Measurements from ENCODE around the gene SPECC1L.
A peak's percentile ranks its signal among the peaks of the same experiment; 100 is the strongest.
"Not testable (repeated sequence)": the region's sequence is repeated elsewhere in the genome, so short reads cannot be mapped to it uniquely, and the experiment has no call there.

Gene SPECC1L, protein sequence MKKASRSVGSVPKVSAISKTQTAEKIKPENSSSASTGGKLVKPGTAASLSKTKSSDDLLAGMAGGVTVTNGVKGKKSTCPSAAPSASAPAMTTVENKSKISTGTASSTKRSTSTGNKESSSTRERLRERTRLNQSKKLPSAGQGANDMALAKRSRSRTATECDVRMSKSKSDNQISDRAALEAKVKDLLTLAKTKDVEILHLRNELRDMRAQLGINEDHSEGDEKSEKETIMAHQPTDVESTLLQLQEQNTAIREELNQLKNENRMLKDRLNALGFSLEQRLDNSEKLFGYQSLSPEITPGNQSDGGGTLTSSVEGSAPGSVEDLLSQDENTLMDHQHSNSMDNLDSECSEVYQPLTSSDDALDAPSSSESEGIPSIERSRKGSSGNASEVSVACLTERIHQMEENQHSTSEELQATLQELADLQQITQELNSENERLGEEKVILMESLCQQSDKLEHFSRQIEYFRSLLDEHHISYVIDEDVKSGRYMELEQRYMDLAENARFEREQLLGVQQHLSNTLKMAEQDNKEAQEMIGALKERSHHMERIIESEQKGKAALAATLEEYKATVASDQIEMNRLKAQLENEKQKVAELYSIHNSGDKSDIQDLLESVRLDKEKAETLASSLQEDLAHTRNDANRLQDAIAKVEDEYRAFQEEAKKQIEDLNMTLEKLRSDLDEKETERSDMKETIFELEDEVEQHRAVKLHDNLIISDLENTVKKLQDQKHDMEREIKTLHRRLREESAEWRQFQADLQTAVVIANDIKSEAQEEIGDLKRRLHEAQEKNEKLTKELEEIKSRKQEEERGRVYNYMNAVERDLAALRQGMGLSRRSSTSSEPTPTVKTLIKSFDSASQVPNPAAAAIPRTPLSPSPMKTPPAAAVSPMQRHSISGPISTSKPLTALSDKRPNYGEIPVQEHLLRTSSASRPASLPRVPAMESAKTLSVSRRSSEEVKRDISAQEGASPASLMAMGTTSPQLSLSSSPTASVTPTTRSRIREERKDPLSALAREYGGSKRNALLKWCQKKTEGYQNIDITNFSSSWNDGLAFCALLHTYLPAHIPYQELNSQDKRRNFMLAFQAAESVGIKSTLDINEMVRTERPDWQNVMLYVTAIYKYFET

GRCh38 chr22:24270556-24271385, at the start of gene SPECC1L:
TSS of gene SPECC1L (plus strand) at chr22:24270831. CDS start at chr22:24302232, 31,401 bp downstream.
- peak; percentile 80 to 93 (median 92) for DNase-seq

- no peak for DNase-seq
These were observed 46.2 kb upstream of the SPECC1L start for GRCh38 chr22:24224468-24224867.

DNA sequence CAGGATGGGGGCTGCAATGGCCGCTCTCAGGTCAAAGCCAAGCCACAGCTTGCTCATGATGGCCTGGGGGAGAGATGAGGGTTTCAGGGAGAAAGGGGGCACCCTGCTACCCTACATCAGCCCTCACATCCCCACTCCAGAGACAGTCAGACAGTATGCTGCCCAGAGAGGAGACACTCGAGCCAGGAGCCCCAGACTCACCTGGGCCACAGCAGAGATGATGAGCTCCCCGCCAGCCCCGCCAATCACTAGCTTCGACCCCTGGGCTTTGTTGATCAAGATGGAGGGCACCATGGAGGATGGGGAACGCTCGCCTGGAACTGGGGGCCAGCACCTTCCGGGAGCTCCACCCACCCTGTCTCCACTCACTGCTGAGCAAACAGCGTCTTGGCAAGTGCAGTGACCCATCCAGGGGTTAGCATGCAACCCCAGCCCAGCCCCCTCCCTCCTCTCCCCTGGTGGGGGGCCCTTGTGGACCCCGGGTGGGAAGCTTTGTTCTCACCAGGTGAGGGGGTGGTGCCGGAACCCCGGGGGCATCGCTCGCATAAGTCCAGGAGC, 45.5 kb upstream of the SPECC1L start:
- no peak for DNase-seq

DNA sequence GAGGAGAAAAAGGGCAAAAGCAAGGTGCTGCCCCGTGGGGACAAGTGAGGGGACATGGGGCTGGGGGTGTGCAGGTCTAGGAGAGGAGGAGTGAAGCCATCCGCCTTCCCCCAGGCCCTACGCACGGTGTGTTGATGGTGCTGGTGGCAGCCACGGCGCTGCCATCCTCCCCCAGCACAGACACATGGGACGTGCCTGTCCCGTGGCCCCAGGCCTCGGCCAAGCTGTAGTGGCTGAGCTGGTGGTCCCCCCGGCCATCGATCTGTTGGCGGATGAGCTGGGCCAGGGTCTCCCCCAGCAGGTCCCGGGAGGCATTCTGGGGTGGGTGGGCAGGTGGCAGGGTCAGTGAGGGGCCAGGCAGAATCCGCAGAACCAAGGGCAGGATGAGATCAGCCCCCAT, 44.7 kb upstream of the SPECC1L start:
- DNase-seq, result no peak

GRCh38 chr22:24230911-24231656, 39.5 kb upstream of the SPECC1L start:
- DNase-seq, result peak in 1 of 3 experiments; percentile 0

DNA sequence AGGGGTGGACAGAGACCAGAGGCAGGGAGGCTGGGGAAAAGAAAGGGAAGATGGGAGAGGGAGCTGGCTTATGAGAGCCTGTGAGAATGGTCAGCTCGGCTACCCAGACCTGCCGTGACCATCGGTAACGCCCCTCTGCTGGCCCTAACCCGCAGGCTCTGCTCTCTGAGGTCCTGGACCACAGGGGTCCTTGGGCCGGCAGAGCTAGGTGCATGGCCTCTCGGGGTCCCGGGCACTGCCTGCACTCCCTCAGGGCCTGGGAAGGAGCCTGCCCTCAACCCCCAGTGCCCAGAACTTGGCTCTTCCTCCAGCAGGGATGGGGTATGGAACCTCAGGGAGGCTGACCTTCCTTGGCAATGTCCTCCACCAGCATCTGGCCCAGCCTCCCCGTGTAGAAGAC, 38.9 kb upstream of the SPECC1L start:
- no peak for DNase-seq

- no peak for DNase-seq
These were observed 38.5 kb upstream of the SPECC1L start for GRCh38 chr22:24232124-24232523.

- DNase-seq, result no peak
These were observed 37.9 kb upstream of the SPECC1L start for GRCh38 chr22:24232725-24233124.

- no peak for DNase-seq
These were observed 37.4 kb upstream of the SPECC1L start for GRCh38 chr22:24233235-24233634.

GRCh38 chr22:24233816-24234215, 36.8 kb upstream of the SPECC1L start:
- DNase-seq, result no peak

DNA sequence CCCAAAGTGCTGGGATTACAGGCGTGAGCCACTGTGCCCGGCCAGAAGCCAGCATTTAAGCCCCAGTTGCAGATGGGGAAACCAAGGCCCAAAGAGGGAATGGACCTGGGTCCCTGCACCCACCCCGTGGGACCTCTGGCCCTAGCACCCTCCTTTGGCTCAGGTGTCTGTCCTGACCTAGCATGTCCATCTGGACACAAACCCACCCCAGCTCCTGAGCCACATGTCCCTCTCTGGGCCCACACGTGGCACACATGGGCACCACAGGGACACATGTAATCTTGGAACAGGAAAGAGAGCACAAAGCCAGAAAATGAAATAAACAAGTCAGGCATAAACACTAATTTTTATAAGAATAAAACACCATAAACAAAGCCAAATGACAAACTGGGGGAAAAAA, 35.3 kb upstream of the SPECC1L start:
- no peak for DNase-seq

- DNase-seq, result no peak
These were observed 34.0 kb upstream of the SPECC1L start for GRCh38 chr22:24236656-24237055.

- not testable (repeated sequence) for DNase-seq
These were observed 32.4 kb upstream of the SPECC1L start for GRCh38 chr22:24238101-24238694.

DNA sequence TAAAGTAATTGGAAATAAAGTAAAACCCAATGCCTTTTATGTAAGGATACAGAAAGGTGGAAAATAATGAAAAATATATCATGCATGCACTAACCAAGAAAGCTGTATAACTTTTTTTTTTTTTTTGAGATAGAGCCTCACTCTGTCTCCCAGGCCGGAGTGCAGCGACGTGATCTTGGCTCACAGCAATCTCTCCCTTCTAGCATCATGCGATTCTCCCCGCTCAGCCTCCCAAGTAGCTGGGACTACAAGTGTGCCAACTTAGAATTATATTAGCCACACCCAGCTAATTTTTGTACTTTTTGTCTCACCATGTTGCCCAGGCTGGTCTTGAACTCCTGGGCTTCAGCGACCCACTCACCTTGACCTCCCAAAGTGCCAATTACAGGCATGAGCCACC, 30.2 kb upstream of the SPECC1L start:
- DNase-seq, result no peak

- not testable (repeated sequence) for DNase-seq
These were observed 29.5 kb upstream of the SPECC1L start for GRCh38 chr22:24240985-24241692.

DNA sequence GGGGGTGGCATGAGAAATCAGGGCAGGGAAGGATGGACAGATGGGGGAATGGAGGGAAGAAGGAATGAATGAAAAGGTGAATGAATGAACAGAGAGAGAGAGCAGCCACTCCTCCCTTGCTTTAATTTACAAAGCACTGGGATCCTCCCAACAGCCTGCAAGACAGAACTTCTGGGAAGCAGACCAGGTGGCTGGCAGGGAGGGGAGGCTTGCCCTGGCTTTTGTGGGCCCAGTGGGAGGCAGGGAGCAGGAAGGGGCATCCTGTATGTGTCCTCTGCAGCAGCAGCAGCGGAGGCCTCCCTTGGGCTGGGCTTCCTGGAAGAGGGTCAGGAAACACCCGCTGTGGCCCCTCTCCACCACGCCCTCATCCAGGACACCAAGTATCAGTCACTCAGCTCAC, 27.2 kb upstream of the SPECC1L start:
- not testable (repeated sequence) for DNase-seq

- DNase-seq, result no peak
These were observed 26.4 kb upstream of the SPECC1L start for GRCh38 chr22:24244144-24244787.

- not testable (repeated sequence) for DNase-seq
These were observed 25.6 kb upstream of the SPECC1L start, which contains the start of gene GGT5 for GRCh38 chr22:24245030-24245431. TSS of gene GGT5 (minus strand) at chr22:24245082. CDS start at chr22:24244725, 357 bp downstream.
